RWPE2 (cell line): ENCODE data around the gene MPG.
"Not testable (repeated sequence)": the region's sequence is repeated elsewhere in the genome, so short reads cannot be mapped to it uniquely, and the experiment has no call there.

Source experiments
- ATAC-seq: fragments of 200-7000 bp; cut with Tn5 transposase; 3 replicates; pipeline ENCODE4 v1.9.1; 2021; ENCODE audit warnings: low read depth
- DNase-seq: peaks from one replicate; pipeline ENCODE4 v3.0.0-alpha.2; 2020; ENCODE audit warnings: low spot score
- H3K27ac ChIP-seq: fragments of 450-650 bp; 2 replicates; pipeline ENCODE4 v1.5.1; 2017; ENCODE audit warnings: mild to moderate bottlenecking; ENCODE audit not compliant: poor library complexity, severe bottlenecking
- H3K27me3 ChIP-seq: fragments of 250-450 bp; sonication (Bioruptor Pico); 2 replicates; pipeline ENCODE4 v1.5.1; 2021; ENCODE audit warnings: mild to moderate bottlenecking, moderate library complexity; ENCODE audit not compliant: insufficient read depth, poor library complexity, severe bottlenecking
- H3K36me3 ChIP-seq: fragments of 250-450 bp; sonication (Bioruptor Pico); 2 replicates; pipeline ENCODE4 v1.5.1; 2020; ENCODE audit warnings: low read depth, mild to moderate bottlenecking, moderate library complexity
- H3K4me1 ChIP-seq: fragments of 250-450 bp; sonication (Bioruptor Pico); 2 replicates; pipeline ENCODE4 v1.5.1; 2021; ENCODE audit warnings: mild to moderate bottlenecking, moderate library complexity; ENCODE audit not compliant: insufficient read depth, poor library complexity, severe bottlenecking
- H3K4me3 ChIP-seq: fragments of 250-450 bp; sonication (Bioruptor Pico); 2 replicates; pipeline ENCODE4 v1.5.1; 2021; ENCODE audit warnings: mild to moderate bottlenecking, moderate library complexity; ENCODE audit not compliant: severe bottlenecking
- H3K9me3 ChIP-seq: fragments of 250-450 bp; sonication (Bioruptor Pico); 2 replicates; pipeline ENCODE4 v1.5.1; 2021; ENCODE audit warnings: mild to moderate bottlenecking, moderate library complexity; ENCODE audit not compliant: severe bottlenecking
- TF ChIP-seq, protein P1 (sequence below): fragments of 450-650 bp; IDR thresholded peaks from one replicate; pipeline ENCODE4 v1.5.1; 2017; ENCODE audit warnings: mild to moderate bottlenecking, moderate library complexity; ENCODE audit not compliant: poor library complexity, severe bottlenecking

MPG gene

DNA sequence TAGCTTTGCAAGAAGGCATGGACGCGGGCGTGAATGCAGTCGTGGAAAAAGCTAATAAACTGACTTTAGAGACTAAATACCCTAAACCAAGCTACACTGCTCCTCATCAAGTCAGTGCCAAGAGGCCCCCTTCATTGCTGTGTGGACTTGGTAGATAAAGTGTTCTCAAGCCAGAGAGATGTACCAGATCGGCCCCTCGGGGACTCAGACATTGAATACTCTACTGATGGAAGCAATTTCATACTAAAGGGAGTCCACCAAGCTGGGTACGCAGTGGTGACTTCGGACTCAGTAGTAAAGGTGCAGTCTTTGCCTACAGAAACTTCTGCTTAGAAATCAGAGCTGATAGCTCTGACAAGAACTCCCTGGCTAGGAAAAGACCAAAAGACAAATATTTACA is 33.4 kb upstream of the MPG start:
- TF ChIP-seq, protein P1, sequence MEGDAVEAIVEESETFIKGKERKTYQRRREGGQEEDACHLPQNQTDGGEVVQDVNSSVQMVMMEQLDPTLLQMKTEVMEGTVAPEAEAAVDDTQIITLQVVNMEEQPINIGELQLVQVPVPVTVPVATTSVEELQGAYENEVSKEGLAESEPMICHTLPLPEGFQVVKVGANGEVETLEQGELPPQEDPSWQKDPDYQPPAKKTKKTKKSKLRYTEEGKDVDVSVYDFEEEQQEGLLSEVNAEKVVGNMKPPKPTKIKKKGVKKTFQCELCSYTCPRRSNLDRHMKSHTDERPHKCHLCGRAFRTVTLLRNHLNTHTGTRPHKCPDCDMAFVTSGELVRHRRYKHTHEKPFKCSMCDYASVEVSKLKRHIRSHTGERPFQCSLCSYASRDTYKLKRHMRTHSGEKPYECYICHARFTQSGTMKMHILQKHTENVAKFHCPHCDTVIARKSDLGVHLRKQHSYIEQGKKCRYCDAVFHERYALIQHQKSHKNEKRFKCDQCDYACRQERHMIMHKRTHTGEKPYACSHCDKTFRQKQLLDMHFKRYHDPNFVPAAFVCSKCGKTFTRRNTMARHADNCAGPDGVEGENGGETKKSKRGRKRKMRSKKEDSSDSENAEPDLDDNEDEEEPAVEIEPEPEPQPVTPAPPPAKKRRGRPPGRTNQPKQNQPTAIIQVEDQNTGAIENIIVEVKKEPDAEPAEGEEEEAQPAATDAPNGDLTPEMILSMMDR = no peak
- DNase-seq = no peak
- Histone ChIP-seq H3K27me3 (no peaks in the 10 kb centered on the region), H3K4me3 (no peak overlapping the region), H3K27ac (no peak overlapping the region), H3K9me3 (no peaks in the 10 kb centered on the region), H3K4me1 (no peaks in the 10 kb centered on the region), H3K36me3 (peaks cover 45% of the 10 kb centered on the region)
- no peak for ATAC-seq

DNA sequence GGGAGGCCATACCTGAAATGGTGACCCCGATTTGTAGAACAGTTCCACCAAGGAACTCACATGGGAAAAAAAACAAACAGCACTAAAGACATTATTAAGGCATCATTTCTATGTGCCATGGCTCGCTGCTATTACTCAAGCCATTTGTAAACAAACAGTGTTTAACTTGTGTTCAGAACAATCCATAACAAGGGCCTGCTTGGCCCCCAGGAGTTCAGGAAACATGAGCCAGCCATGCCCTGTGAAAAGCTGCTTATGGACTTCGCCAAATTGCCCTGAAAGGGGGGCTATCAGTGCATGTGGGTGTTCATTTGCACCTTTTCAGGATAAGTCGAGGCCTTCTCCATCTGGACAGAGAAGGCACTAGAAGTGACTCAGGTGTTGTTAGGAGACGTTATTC is 32.6 kb upstream of the MPG start:
- Histone ChIP-seq H3K4me1 (no peaks in the 10 kb centered on the region), H3K4me3 (no peak overlapping the region), H3K27ac (no peak overlapping the region), H3K36me3 (peaks cover 45% of the 10 kb centered on the region), H3K9me3 (no peaks in the 10 kb centered on the region), H3K27me3 (no peaks in the 10 kb centered on the region)
- DNase-seq (no peak), ATAC-seq (no peak)
- TF ChIP-seq, protein P1 = no peak

DNA sequence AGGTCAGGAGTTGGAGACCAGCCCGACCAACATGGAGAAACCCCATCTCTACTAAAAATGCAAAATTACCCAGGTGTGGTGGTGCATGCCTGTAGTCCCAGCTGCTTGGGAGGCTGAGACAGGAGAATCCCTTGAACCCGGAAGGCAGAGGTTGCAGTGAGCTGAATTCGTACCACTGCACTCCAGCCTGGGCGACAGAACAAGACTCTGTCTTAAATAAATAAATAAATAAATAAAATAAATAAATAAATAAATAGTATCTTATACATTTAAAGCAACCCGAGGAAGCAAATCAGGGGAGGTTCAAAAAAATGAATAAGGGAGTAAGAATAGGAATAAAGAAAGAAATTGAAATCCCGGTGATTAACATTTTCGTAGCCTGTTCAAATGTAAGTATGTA is 31.5 kb upstream of the MPG start:
- DNase-seq, H3K9me3 ChIP-seq, ATAC-seq, H3K4me1 ChIP-seq, H3K27me3 ChIP-seq, H3K4me3 ChIP-seq, H3K27ac ChIP-seq: not testable (repeated sequence)
- peaks cover 56% of the 10 kb centered on the region for H3K36me3 ChIP-seq

DNA sequence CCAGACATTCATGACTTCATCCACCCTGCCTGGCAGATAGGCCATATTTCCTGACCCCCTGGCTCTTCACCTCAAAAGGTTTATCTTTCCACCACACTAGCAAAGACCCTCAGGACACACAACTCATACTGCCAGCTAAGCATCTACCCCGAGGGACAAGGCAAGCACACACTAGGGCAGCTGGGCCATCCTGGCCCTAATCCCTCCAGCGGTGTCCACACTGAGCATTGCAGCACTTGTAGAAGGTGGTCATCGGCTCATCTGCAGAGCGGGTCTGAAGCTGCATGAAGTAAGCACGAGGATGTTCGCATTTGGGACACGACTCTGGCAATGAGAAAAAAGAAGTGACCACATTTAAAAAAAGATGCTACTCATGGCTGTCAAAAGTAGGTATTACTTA is 30.8 kb upstream of the MPG start:
- Histone ChIP-seq H3K27ac (no peak overlapping the region), H3K4me1 (no peaks in the 10 kb centered on the region), H3K36me3 (peaks cover 61% of the 10 kb centered on the region), H3K27me3 (no peaks in the 10 kb centered on the region), H3K4me3 (no peak overlapping the region), H3K9me3 (no peaks in the 10 kb centered on the region)
- no peak for ATAC-seq
- DNase-seq = no peak
- TF ChIP-seq, protein P1 = no peak

DNA sequence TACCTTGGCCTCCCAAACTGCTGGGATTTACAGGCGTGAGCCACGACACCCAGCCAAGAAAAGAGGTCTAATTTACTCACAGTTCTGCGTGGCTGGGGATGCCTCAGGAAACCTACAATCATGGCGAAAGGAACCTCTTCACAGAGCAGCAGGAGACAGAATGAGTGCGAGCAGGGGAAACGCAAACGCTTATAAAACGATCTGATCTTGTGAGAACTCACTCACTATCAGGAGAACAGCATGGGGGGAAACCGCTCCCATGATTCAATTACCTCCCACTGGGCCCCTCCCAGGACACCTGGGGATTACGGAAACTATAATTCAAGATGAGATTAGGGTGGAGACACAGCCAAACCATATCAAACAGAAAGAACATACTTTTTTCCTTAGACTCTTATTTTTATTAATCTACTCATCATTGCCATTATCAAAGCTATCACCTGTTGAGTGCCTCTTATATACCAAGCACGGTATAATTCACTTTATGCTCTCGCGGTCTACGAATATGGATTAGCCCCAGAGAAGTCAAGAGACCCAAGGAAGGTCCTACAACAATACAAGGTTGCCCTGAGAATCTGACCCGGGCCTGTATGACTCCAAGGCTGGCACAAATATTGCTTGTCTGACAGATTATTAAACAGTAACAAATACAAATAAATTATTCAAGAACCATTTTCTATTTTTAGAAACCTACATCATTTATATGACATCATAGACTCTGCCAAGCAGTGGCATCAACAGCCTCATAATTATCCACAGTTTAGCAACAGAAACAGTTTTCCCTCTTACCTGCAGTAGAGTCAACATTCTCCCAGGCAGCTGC is 27.0 kb upstream of the MPG start:
- DNase-seq = no peak
- TF ChIP-seq, protein P1 = no peak
- Histone ChIP-seq H3K9me3 (no peaks in the 10 kb centered on the region), H3K27ac (no peak overlapping the region), H3K27me3 (no peaks in the 10 kb centered on the region), H3K36me3 (peaks cover 47% of the 10 kb centered on the region), H3K4me3 (no peak overlapping the region), H3K4me1 (no peaks in the 10 kb centered on the region)
- no peak for ATAC-seq
